Fibroblast of skin of right quadriceps (primary cell): ENCODE data around the gene P3H3.
"Not testable (repeated sequence)": the region's sequence is repeated elsewhere in the genome, so short reads cannot be mapped to it uniquely, and the experiment has no call there.

Source experiments
- DNase-seq: peaks from one replicate; pipeline ENCODE4 v3.0.0-alpha.2; 2013

The P3H3 gene

GRCh38 chr12:6846316-6846869 lies 18.2 kb downstream of the P3H3 start:
- no peak for DNase-seq

- no peak for DNase-seq
These were observed 19.5 kb downstream of the P3H3 start for GRCh38 chr12:6847676-6848075.

- no peak for DNase-seq
These were observed 21.2 kb downstream of the P3H3 start for GRCh38 chr12:6849427-6849826.

- DNase-seq, result no peak
These were observed 21.9 kb downstream of the P3H3 start for GRCh38 chr12:6849976-6850560.

- DNase-seq, result no peak
These were observed 22.6 kb downstream of the P3H3 start for GRCh38 chr12:6850796-6851152.

DNA sequence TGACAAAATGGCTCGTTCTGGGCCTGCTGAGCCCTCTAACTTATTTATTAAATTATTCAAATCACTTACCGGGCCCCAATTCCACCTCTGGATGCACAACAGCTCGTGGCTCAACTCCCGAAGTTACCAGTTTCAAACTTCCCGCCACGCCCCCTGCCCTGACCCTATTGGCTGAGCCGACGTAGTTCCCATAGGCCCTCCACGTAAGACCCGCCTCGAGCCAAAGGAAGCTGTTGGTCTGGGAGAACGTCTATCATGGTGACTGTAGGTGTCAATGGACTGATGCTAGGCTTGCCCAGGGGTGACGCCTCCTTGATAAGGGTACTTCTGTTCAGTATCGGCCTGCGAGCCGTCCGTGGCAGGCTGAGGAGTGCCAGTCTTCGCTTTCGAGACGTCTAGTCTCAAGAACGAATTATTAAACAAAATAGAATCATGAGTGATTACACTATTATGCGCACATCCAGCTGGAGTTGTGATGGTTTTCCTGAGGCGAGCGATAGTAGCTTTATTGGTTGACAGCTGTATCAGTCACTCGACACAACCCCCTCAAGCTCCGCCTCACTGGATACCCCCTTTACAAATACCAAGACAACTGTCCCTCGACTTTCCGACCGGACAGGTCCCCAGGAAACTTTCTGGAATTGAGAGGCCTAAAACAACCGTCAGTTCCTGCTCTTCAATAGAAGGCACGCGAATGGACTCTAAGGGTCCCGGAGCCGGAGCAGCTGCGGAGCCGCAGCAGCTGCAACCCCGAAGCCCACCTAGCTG lies 23.1 kb downstream of the P3H3 start, which contains the start of gene CDCA3:
Gene CDCA3 (minus strand): TSS at position 134 of the 768 bp plus-strand sequence. CDS start 334 bp downstream, outside the sequence.
- peak; percentile 99 for DNase-seq

DNA sequence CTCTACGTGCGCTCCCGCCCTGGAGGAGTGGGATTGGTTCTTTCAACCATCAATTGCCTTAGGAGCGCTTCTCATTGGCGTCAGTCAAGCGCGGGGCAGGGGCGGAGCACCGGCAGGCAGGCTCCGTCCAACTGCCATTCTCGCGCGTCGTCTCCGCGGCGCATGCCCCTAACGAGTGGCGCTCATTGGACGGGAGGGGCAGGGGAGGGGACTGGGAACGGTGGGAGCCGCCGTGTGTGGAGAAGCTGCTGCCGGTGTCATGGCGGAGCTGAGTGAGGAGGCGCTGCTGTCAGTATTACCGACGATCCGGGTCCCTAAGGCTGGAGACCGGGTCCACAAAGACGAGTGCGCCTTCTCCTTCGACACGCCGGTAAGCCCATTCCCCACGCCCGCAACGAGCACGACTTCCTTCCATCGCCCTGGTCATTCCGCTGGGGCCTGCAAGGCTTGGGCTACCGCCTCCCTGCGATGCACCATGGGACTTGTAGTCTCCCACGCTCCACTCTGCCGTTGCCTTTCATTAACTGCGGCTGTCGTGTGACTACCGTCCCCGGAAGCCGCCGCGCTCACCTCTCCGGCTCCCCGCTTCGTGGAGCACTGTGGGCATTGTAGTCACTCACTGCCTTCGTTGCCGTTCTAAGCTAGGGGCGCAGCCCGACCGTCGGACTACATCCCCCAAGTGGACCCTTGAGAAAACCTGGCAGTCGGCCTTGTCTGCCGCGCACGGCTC lies 23.9 kb downstream of the P3H3 start, which contains the start of gene USP5:
Gene USP5 (plus strand): TSS at position 230 of the 730 bp plus-strand sequence. CDS start 30 bp downstream, at position 260.
- DNase-seq, result peak; percentile 100

DNA sequence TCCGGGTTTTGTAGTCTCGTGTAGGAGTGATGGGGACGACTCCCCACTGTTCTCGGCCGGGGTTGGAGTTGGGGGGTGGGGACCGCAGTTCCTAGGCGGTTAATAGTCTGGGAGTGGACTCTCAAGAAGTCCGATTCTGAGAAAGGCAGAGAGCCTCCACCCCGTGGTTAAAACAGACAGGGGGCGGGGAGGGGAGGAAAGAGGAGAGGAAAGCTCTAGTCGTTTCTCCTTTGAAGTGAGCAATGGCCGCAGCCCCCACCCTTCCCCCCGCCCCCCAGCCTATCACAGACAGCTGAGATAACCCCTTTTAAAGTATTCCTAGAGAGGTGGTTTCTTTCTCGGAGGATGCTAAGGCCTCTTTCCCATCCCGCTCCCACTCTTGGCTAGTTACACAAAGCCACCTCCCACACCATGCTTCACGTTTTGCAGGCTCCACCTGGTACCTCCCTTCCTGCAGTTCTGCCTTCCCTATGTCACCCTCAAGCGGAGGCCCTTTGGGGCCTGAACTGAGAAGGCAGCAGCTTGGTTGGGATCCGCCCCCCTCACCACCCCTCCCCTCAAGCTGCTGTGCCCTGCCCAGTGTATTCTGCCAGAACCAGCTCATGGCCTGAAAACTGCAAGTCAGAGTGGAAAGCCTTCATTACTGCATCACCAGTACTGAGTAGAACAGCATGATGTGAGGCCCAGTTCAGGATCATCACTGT lies 24.6 kb downstream of the P3H3 start:
- DNase-seq, result peak; percentile 58

DNA sequence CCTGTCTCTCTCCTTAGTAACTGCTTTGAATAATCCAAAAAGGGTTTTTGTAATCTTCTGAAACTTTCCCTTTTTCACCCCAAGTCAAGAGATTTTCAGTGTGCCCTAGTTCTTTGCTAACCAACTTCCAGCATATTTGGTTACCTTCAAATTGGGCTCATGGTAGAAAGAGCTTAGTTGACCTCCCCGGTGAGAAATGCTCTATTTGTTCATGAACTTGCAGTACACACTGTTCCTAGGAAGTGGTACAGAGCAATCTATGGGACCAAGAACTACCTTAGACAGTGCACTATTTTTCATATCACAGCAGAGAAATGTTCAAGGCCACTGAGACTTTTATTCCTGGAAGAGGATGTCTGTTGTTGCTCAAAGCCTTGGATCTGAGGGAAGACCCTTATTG lies 25.4 kb downstream of the P3H3 start:
- no peak for DNase-seq

GRCh38 chr12:6854036-6854435 lies 25.8 kb downstream of the P3H3 start:
- DNase-seq, result no peak

DNA sequence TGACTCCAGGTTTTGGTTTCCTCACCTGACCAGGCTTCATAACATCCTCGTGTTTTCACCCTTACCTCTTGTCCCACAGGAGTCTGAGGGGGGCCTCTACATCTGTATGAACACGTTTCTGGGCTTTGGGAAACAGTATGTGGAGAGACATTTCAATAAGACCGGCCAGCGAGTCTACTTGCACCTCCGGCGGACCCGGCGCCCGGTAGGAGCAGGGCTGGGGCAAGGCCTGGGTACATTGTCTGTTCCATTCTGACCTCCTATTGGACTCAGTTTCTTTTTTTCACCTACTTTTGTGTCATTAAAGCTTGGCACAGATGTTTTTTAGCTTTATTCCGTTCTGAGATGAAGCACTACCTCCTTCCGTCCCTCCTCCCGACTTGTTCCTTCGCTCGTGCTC lies 27.1 kb downstream of the P3H3 start:
- no peak for DNase-seq

DNA sequence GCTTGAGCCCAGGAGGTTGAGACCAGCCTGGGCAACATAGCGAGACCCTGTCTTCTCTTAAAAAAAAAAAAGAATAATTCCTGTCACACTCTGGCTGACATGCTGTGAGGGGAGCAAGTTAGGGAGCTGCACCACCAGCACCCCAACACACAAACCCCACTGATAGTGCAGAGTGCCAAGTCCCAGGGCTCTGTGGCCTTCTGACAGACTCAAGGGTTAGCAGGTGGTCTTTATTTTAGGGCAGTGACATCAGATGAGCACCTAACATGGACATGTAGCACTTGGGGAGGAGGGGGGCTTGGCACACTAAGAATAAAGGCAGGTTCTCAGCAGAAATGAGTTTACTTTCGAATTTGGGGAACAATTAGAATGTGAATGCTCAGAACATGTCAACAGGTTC lies 30.6 kb downstream of the P3H3 start:
- DNase-seq, result no peak

DNA sequence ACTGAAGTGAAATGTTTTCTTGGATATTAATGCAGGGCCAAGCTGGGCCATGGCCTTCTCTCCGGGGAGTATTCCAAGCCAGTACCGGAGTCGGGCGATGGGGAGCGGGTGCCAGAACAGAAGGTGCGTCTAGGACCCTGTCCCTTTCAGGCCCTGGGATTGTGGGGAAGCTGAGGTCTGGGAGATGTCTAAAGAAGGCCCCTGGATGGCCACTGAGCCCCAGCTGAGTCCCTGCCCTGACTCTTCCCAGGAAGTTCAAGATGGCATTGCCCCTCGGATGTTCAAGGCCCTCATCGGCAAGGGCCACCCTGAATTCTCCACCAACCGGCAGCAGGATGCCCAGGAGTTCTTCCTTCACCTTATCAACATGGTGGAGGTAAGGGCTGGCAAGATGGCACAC lies 31.9 kb downstream of the P3H3 start:
- no peak for DNase-seq

- no peak for DNase-seq
These were observed 32.7 kb downstream of the P3H3 start for GRCh38 chr12:6860942-6861341.

- DNase-seq, result no peak
These were observed 33.2 kb downstream of the P3H3 start for GRCh38 chr12:6861391-6861790.

DNA sequence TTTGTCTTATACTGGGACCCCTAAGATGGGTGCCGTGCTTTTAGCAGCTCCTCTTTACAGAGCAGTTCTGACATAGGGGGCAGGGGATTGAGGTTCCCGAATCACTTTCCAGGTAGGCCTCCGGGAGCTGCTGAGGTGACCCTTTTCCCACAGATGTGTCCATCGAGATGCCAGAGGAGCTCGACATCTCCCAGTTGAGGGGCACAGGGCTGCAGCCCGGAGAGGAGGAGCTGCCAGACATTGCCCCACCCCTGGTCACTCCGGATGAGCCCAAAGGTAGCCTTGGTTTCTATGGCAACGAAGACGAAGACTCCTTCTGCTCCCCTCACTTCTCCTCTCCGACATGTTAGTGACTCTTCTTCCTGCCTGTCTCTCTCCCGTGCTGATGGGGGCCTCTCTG lies 34.8 kb downstream of the P3H3 start:
- no peak for DNase-seq

- no peak for DNase-seq
These were observed 35.5 kb downstream of the P3H3 start for GRCh38 chr12:6863586-6864321.

DNA sequence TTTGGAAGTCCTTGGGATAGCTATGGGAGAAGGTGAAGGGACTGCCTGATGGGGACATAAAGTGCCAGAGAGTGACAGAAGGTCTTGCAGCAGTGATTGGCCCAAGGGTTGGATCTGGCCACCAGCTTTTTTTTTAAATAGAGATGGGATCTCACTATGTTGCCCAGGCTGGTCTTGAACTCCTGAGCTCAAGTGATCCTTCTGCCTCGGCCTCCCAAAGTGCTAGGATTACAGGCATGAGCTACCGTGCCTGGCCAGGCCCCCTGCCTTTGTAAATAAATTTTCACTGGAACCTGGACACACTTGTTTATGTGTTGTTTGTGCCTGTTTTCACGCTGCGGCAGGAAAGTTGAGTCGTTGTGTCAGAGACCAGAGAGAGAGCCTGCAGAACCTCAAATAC lies 37.1 kb downstream of the P3H3 start:
- DNase-seq, result not testable (repeated sequence)

DNA sequence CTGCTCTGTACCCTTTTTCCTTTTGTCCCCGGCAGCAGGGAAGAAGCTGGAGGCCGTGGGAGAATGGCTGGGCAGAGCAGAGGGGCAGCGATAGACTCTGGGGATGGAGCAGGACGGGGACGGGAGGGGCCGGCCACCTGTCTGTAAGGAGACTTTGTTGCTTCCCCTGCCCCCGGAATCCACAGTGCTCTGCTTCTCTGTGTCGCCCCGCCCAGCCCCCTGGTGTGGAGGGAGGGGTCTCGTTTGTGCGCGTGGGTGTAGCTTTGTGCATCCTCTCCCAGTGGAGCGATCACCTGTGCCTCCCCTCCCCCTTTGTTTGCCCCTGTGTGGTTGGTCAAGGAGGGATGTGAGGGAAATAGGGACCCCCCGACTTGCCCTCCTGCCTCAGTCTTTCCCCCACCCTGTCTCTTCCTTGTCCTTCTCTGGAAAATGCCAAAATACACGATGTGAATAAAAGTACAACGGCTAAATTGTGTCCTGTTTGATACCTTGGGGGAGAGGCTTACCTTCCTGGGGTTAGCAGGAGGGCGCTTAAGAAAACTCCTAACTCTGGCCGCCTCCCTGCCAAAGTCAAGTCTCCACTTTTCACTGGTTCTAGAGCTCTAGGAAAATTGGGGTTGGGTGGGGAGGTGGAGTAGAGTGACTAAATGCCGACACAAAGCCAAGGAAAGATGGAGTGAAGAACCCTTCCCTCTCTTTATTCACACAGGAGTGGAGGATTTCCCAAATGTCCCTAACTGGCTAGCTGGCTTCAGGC lies 38.1 kb downstream of the P3H3 start:
- DNase-seq, result no peak

DNA sequence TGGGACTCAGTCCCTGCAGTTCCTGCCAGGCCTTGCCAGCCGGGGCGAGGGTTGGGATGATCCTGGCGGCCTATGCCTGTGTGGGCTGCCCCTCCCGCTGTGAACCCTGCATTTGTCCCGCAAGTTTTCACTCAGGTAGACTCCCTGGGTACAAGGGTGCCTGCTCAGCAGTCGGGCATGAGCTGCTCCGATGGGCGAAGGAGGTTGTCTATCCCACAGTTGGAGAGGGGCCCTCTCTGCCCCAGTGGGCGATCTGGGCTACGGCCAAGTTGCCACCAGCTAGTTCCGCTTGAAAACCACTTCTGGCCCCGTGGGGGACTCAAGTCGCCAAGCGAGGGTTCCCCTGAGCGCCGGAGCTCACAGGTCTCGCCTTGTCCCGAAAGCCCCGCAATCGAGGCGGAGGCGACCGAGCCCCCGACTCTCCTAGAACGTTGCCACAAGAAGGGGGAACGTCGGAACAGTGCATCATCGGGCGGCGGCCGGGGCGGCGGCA lies 38.8 kb downstream of the P3H3 start:
- DNase-seq, result no peak
